OCI-LY3 (cell line): ENCODE measurements around the gene COL4A2.

Experiments used
- H2AFZ ChIP-seq: fragments of 200-600, 300-600 bp; shearing (Covaris generic); 2 replicates; pipeline ENCODE4 v1.6.0; 2014; ENCODE audit warnings: antibody characterized with exemption, low read depth, low read length
- H3K27ac ChIP-seq: fragments of 200-600, 300-600 bp; sonication (generic); 2 replicates; pipeline ENCODE4 v1.5.1; 2014; ENCODE audit warnings: mild to moderate bottlenecking, low read length, moderate library complexity, mixed read lengths
- H3K27me3 ChIP-seq: fragments of 200-600, 300-600 bp; sonication (generic); 2 replicates; pipeline ENCODE4 v1.6.1; 2014; ENCODE audit warnings: low read depth, low read length, mixed read lengths
- H3K36me3 ChIP-seq: fragments of 200-600, 300-600 bp; sonication (generic); replicated peaks from 2 replicates; pipeline ENCODE3; 2014; ENCODE audit warnings: low read depth, low read length, mixed read lengths
- H3K4me1 ChIP-seq: fragments of 300-600, 200-600 bp; sonication (generic); 2 replicates; pipeline ENCODE4 v1.6.1; 2014; ENCODE audit warnings: low read length, mixed read lengths
- H3K4me2 ChIP-seq: fragments of 200-600, 300-600 bp; sonication (generic); 2 replicates; pipeline ENCODE4 v1.6.1; 2014; ENCODE audit warnings: low read length, mixed read lengths
- H3K4me3 ChIP-seq: fragments of 300-600, 200-600 bp; sonication (generic); 2 replicates; pipeline ENCODE4 v1.5.1; 2014; ENCODE audit warnings: antibody characterized with exemption, mild to moderate bottlenecking, low read length, moderate library complexity
- H3K79me2 ChIP-seq: fragments of 300-600, 200-600 bp; shearing (Covaris generic); 2 replicates; pipeline ENCODE4 v1.6.1; 2014; ENCODE audit warnings: mild to moderate bottlenecking, low read length, mixed read lengths
- H3K9ac ChIP-seq: fragments of 300-600, 200-600 bp; shearing (Covaris generic); 2 replicates; pipeline ENCODE4 v1.6.0; 2014; ENCODE audit warnings: mild to moderate bottlenecking, low read length, moderate library complexity
- H3K9me3 ChIP-seq: fragments of 200-600, 300-600 bp; shearing (Covaris generic); 2 replicates; pipeline ENCODE4 v1.6.1; 2014; ENCODE audit warnings: low read length, mixed read lengths; ENCODE audit not compliant: insufficient read depth
- H4K20me1 ChIP-seq: fragments of 200-600, 300-600 bp; sonication (generic); 2 replicates; pipeline ENCODE4 v1.6.1; 2016; ENCODE audit warnings: low read length, mixed read lengths; ENCODE audit not compliant: insufficient read depth
- CTCF ChIP-seq: fragments of 200-600, 300-600 bp; sonication (generic); IDR thresholded peaks from 2 replicates; pipeline ENCODE4 v1.5.1; 2014; ENCODE audit warnings: antibody characterized with exemption, low read length, low read depth
- EZH2phosphoT487 ChIP-seq: fragments of 200-600 bp; shearing (Covaris generic); IDR thresholded peaks from 2 replicates; pipeline ENCODE4 v1.6.1; 2018; ENCODE audit warnings: antibody characterized with exemption, mixed run types, low read depth

The COL4A2 gene

GRCh38 chr13:110503979-110504499 is 197.0 kb downstream of the COL4A2 start:
- Histone ChIP-seq H3K79me2 (no peaks in the 10 kb centered on the region), H3K9ac (no peak overlapping the region), H2AFZ (no peak overlapping the region), H3K27ac (no peak overlapping the region), H3K36me3 (no peaks in the 10 kb centered on the region), H3K4me1 (no peaks in the 10 kb centered on the region), H4K20me1 (no peaks in the 10 kb centered on the region), H3K4me2 (no peak overlapping the region), H3K9me3 (0 out of 2 replicates have a peak, but pooled peaks cover 9% of the 10 kb centered on the region), H3K4me3 (no peak overlapping the region), H3K27me3 (peaks cover 33% of the 10 kb centered on the region)
- TF ChIP-seq EZH2phosphoT487 (no peak), CTCF (no peak)

GRCh38 chr13:110505594-110505993 is 198.5 kb downstream of the COL4A2 start:
- no peaks in the 10 kb centered on the region for H3K79me2 ChIP-seq
- H3K9ac ChIP-seq: no peak overlapping the region
- H3K9me3 ChIP-seq: 0 out of 2 replicates have a peak, but pooled peaks cover 2% of the 10 kb centered on the region
- H4K20me1 ChIP-seq: no peaks in the 10 kb centered on the region
- no peak overlapping the region for H3K4me2 ChIP-seq
- TF ChIP-seq EZH2phosphoT487 (no peak), CTCF (no peak)
- peaks cover 35% of the 10 kb centered on the region for H3K27me3 ChIP-seq
- no peak overlapping the region for H3K27ac ChIP-seq
- no peaks in the 10 kb centered on the region for H3K4me1 ChIP-seq
- H3K4me3 ChIP-seq: no peak overlapping the region
- no peaks in the 10 kb centered on the region for H3K36me3 ChIP-seq
- no peak overlapping the region for H2AFZ ChIP-seq

- no peaks in the 10 kb centered on the region for H3K79me2 ChIP-seq
- no peak overlapping the region for H3K27ac ChIP-seq
- no peak overlapping the region for H3K9ac ChIP-seq
- TF ChIP-seq CTCF (no peak), EZH2phosphoT487 (no peak)
- no peaks in the 10 kb centered on the region for H3K4me1 ChIP-seq
- peaks cover 33% of the 10 kb centered on the region for H3K27me3 ChIP-seq
- H3K36me3 ChIP-seq: no peaks in the 10 kb centered on the region
- H2AFZ ChIP-seq: no peak overlapping the region
- no peak overlapping the region for H3K4me3 ChIP-seq
- no peak overlapping the region for H3K4me2 ChIP-seq
- no peaks in the 10 kb centered on the region for H4K20me1 ChIP-seq
- H3K9me3 ChIP-seq: no peaks in the 10 kb centered on the region
These were observed 199.3 kb downstream of the COL4A2 start for GRCh38 chr13:110506396-110506795.

- Histone ChIP-seq H3K27me3 (peaks cover 31% of the 10 kb centered on the region), H3K79me2 (no peaks in the 10 kb centered on the region), H2AFZ (no peak overlapping the region), H3K9ac (no peak overlapping the region), H3K4me3 (no peak overlapping the region), H3K4me2 (no peak overlapping the region), H3K27ac (no peak overlapping the region), H4K20me1 (no peaks in the 10 kb centered on the region), H3K4me1 (no peaks in the 10 kb centered on the region), H3K36me3 (no peaks in the 10 kb centered on the region), H3K9me3 (no peaks in the 10 kb centered on the region)
- TF ChIP-seq CTCF (no peak), EZH2phosphoT487 (no peak)
These were observed 199.9 kb downstream of the COL4A2 start for GRCh38 chr13:110506859-110507566.
